Endodermal cell (in vitro differentiated cells): ENCODE data around the gene WWC1. TPM values are rescaled to one million over a fixed set of nuclear protein-coding genes. Genes with fewer than 3 reads are reported as not detected.

Experiments
- DNase-seq: peaks from one replicate; pipeline ENCODE4 v3.0.0-alpha.2; 2017
- H3K27ac ChIP-seq: 2 replicates; pipeline ENCODE4 v1.5.1; 2013; ENCODE audit warnings: mild to moderate bottlenecking, low read depth, low read length, moderate library complexity
- H3K27me3 ChIP-seq: 2 replicates; pipeline ENCODE4 v1.6.1; 2013; ENCODE audit warnings: mild to moderate bottlenecking, low read length, moderate library complexity; ENCODE audit not compliant: insufficient read depth, control insufficient read depth, poor library complexity, severe bottlenecking
- H3K36me3 ChIP-seq: 2 replicates; pipeline ENCODE4 v1.7.0; 2013; ENCODE audit warnings: mild to moderate bottlenecking, low read length, moderate library complexity; ENCODE audit not compliant: control insufficient read depth, insufficient read depth
- H3K4me1 ChIP-seq: one replicate; pipeline ENCODE4 v1.7.0; 2013; ENCODE audit warnings: low read length; ENCODE audit not compliant: control insufficient read depth, insufficient read depth
- H3K4me3 ChIP-seq: 2 replicates; pipeline ENCODE4 v1.5.1; 2013; ENCODE audit warnings: mild to moderate bottlenecking, low read length, moderate library complexity
- H3K9ac ChIP-seq: 2 replicates; pipeline ENCODE4 v1.6.1; 2013; ENCODE audit warnings: mild to moderate bottlenecking, low read length, moderate library complexity; ENCODE audit not compliant: poor library complexity, severe bottlenecking; ENCODE audit errors: extremely low read depth
- H3K9me3 ChIP-seq: 2 replicates; pipeline ENCODE4 v1.6.1; 2013; ENCODE audit warnings: mild to moderate bottlenecking, low read length, moderate library complexity; ENCODE audit not compliant: control insufficient read depth
- H3K27ac Mint-ChIP-seq: 2 replicates; pipeline ENCODE4 v1.8.0; 2020; ENCODE audit warnings: mixed read lengths
- H3K27me3 Mint-ChIP-seq: 2 replicates; pipeline ENCODE4 v1.8.0; 2021; ENCODE audit warnings: mild to moderate bottlenecking, mixed read lengths; ENCODE audit not compliant: insufficient read depth
- H3K36me3 Mint-ChIP-seq: 2 replicates; pipeline ENCODE4 v1.8.0; 2020; ENCODE audit warnings: low read depth, mixed read lengths
- H3K4me1 Mint-ChIP-seq: 2 replicates; pipeline ENCODE4 v1.8.0; 2020; ENCODE audit warnings: mixed read lengths
- H3K4me3 Mint-ChIP-seq: 2 replicates; pipeline ENCODE4 v1.8.0; 2020; ENCODE audit warnings: mild to moderate bottlenecking, moderate library complexity, mixed read lengths
- H3K9me3 Mint-ChIP-seq: 2 replicates; pipeline ENCODE4 v1.8.0; 2020; ENCODE audit warnings: mild to moderate bottlenecking, mixed read lengths
- CTCF ChIP-seq: fragments of 200-600 bp; sonication (generic); conservative IDR thresholded peaks from 2 replicates; pipeline ENCODE4 v1.5.0; 2021; ENCODE audit warnings: antibody characterized with exemption, mild to moderate bottlenecking
- WGBS, 2 experiments: methylation state at CpG; one replicate each; pipeline versions ENCODE4 v1.1.5 to v1.1.7; 2013; ENCODE audit warnings: missing lambda C conversion rate in 2 of 2, mixed read lengths in 1 of 2; ENCODE audit not compliant: insufficient coverage in 1 of 2, insufficient read length in 1 of 2; 5-methylcytosine and 5-hydroxymethylcytosine counted together
- total RNA-seq, 2 donors: library from RNA; stranded (reverse); fragmentation: NEBNext Ultra II Directional in 1 of 2; extraction: Animal tissue kit (Norgen Biotek cat#: 25700) in 1 of 2; gene quantifications; 2 replicates in 1 of 2; 3 replicates in 1 of 2; pipeline ENCODE4 v1.2.1, GENCODE V29; 2021

The WWC1 gene
- total RNA-seq, 2 donors from 2014 or later, result 18.4 to 20.3 TPM

DNA sequence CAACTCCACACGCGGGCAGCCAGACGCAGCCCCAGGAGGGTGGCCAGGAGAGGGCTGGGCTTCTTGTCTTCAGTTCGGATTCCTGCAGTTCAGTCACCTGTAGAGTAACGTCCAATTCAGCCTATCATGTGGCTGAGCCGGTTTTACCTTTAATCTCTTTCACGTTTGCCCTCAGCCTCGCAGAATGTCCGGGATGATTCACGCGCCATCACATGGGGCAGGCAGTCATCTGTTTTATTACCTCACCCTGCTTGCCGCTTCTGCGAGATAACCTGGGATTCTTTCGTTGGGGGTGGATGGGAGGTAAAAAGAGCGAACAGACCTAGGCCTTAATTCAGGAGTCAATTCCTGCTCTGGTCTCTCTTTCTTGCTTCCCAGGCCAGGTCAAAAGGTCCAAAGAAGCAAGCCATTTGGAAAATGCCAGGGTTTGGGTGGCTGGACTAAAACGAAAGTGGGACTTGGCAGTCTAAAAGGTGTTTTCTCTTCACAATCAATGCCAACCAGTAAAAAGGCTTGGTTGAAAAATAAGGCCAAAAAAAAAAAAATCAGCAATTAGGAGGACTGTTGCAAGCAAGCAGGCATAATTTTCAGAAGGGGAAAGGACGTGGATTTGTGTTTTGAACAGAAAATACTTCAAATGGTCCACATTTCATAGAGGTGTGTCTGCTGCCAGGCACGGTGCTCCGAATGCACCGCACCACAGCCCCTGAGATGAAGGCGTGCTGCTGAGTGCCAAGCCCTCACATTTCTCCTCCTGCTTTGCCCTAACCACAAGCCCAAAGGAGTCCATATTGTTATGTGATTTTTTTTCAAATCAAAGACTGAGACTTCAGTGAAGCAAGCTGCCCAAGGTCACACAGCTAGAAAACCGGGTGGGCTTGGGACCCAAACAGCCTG is 2.8 kb upstream of the WWC1 start:
- Histone ChIP-seq H3K27me3 (no peaks in the 10 kb centered on the region), H3K4me3 (no peak overlapping the region), H3K9me3 (no peaks in the 10 kb centered on the region), H3K9ac (no peak overlapping the region), H3K36me3 (no peaks in the 10 kb centered on the region), H3K27ac (no peak overlapping the region), H3K4me1 (no peaks in the 10 kb centered on the region)
- 82 to 89% methylated on average over 16 to 22 of the region's 22 CpGs for WGBS, 2 experiments
- Mint-ChIP-seq H3K36me3 (no peaks in the 10 kb centered on the region), H3K27me3 (peaks cover 48% of the 10 kb centered on the region), H3K4me1 (peaks cover 24% of the 10 kb centered on the region), H3K27ac (no peak overlapping the region), H3K4me3 (no peak overlapping the region), H3K9me3 (no peaks in the 10 kb centered on the region)
- peak; percentile 65 for DNase-seq
- no peak for TF ChIP-seq CTCF

DNA sequence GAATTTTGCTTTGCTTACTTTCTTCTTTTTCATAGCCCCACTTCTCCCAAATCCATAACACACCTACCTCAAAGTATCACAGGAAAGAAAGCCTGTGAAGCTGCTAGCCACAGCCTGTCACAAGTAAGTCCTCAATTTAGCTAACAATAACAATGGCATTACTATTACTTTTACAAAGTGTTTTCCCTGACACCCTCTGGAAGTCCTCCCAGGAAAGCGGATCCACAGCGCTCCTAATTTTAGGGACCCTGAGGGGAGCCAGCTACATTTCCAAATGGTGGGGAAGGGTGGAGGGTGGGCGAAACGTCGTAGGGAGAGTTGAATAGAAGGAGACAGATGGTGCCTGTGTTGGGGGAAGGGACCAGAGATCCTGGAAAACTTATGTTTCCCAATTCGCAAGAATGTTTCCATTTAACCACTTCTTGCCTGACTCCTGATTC is 523 bp upstream of the WWC1 start:
- H3K4me1 ChIP-seq, result peaks cover 3% of the 10 kb centered on the region
- no peak overlapping the region for H3K9ac ChIP-seq
- no peak for TF ChIP-seq CTCF
- H3K4me3 Mint-ChIP-seq, result peak overlapping the region; percentile 70
- H3K27me3 ChIP-seq, result no peaks in the 10 kb centered on the region
- WGBS, 2 experiments, result 1% methylated on average over 6 of the region's 6 CpGs; no CpG with 5 or more reads in 1 of the 2 experiments
- peak overlapping the region; percentile 82 for H3K27ac Mint-ChIP-seq
- no peaks in the 10 kb centered on the region for H3K36me3 Mint-ChIP-seq
- peak overlapping the region; percentile 83 for H3K4me3 ChIP-seq
- no peak overlapping the region for H3K27ac ChIP-seq
- H3K4me1 Mint-ChIP-seq, result peaks cover 33% of the 10 kb centered on the region
- no peaks in the 10 kb centered on the region for H3K36me3 ChIP-seq
- H3K9me3 ChIP-seq, result no peaks in the 10 kb centered on the region
- DNase-seq, result no peak
- H3K27me3 Mint-ChIP-seq, result peaks cover 36% of the 10 kb centered on the region
- no peaks in the 10 kb centered on the region for H3K9me3 Mint-ChIP-seq

GRCh38 chr5:168291964-168292785 is 730 bp downstream of the WWC1 start:
- Histone ChIP-seq H3K9ac (no peak overlapping the region), H3K27ac (no peak overlapping the region), H3K4me1 (peaks cover 12% of the 10 kb centered on the region), H3K27me3 (no peaks in the 10 kb centered on the region), H3K4me3 (peak overlapping the region; percentile 59), H3K36me3 (no peaks in the 10 kb centered on the region), H3K9me3 (no peaks in the 10 kb centered on the region)
- 2 to 3% methylated on average over 6 to 64 of the region's 64 CpGs for WGBS, 2 experiments
- peak; percentile 57 for TF ChIP-seq CTCF
- peaks cover 3% of the 10 kb centered on the region for H3K36me3 Mint-ChIP-seq
- H3K4me1 Mint-ChIP-seq, result peaks cover 36% of the 10 kb centered on the region
- H3K4me3 Mint-ChIP-seq, result peak overlapping the region; percentile 70
- peak; percentile 86 for DNase-seq
- peaks cover 32% of the 10 kb centered on the region for H3K27me3 Mint-ChIP-seq
- no peak overlapping the region for H3K27ac Mint-ChIP-seq
- H3K9me3 Mint-ChIP-seq, result no peaks in the 10 kb centered on the region
